HG03457 (cell line): Measurements from ENCODE around the gene NUDT21.

Source experiments
- ATAC-seq: cut with Tn5 transposase; IDR thresholded peaks from one replicate; pipeline ENCODE4 v1.9.1; 2021; ENCODE audit warnings: moderate number of reproducible peaks; ENCODE audit not compliant: unreplicated experiment

Gene NUDT21

DNA sequence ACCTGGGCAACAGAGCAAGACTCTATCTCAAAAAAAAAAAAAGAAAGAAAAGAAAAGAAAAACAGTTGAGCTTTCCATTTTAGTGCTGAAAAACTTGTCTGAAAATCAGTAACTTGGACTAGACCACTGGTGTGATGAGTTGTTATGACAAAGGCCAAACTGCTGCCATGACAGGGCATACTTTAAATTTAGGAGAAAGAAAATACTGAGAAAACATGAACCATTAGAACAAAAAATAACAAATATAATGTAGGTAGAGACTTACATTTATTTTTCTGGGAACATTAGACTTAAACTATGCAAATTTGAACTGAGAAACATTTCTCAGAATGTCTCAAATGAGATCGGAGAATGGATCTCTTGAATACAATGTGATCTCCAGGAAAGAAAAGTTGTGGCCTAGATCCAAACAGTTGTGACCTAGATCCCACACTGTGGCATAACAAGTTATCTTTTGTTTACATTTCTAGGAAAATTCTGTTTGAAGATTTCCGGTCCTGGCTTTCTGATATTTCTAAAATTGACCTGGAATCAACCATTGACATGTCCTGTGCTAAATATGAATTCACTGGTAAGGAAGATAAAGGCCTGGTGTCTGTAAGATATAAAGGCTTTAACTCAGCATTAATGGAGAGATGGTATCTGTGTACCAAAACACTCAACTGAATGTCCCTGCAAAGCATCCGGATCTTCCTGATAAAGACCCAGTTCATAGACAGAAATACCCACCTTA, 11.1 kb upstream of the NUDT21 start:
- no peak for ATAC-seq

DNA sequence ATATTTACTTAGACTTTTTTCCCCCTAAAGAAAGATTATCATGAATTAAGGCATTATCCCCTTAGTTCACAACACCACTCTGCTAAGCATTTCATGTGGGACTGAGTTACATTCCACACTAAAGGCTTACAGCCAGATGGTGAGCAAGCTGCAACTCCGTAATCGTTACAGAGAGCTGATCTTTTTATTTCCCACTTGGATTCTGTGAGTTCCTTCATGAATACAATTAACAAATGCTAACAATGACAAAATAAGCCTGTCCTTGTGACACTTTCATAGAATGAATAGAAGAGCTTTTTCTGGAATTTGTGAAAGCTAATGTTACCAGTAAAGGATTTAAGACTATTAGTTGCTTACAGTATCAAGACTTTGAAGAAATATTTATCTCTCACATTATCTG, 9.0 kb upstream of the NUDT21 start:
- no peak for ATAC-seq

DNA sequence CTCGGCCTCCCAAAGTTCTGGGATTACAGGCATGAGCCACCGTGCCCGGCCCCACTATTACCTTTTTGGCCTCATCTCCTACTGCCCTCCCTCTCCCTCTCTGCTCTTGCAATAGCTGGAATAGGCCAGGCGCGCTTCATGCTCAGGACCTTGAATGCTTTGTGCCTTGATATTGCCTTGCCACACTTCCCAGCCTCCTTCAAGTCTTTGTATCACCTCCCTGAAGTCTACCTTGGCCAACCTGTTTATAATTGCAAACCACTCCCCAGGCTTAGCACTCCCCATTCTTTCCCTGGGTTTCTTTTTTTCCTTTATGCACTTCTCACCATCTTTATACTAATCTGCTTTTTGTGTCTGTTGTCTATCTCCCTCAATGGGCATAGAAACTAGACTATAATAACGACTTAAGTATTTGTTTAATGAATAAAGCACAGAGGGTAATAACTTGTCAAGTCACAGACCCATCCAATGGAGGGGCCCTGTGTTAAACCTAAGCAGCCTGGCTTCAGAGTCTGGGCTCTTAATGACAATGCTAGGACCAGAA, 6.9 kb upstream of the NUDT21 start:
- ATAC-seq: no peak

DNA sequence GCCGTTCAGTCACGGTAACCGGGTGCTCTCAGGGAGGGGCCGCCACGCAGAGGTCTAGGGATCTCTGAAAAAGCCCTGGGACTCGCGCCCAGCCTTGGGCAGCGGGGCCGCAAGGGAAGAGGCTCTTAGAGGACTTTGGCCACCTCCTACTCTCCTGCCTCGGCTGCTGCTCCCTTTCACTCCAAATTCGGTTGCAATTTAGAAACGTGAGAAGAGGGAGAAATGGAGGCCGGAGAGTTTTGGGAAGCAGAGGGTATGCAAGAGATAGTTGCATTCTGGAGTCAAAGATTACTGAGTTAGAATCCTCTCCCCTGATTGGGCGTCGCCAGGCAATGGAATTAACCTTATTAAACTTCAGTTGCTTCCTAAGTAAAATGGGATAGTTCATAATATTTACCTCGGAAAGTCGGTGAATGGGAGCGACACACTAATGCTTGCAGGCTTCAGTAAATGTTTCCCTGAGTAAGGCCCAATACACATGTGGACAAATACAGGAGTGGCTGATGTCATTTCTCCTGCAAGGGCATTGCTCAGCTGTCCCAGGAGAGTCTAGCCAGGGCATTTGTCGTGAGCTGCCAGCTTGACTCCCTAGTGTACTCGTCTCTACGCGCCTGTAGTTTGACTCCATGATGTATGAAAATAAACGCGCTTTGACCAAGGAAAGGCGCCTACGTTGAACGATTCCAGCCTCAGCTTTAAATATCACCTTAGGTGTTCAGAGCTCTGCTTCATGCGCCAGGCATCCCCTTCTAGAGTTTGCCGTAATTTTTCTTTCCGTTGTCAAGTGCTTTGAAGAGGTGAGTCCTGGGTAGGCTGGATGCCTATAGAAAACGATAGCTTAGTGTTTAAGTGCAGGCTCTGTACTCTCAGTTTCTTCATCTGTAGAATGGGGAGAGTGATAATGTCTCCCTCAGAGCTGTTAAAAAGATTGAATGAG, 889 bp upstream of the NUDT21 start:
- peak; percentile 29 for ATAC-seq

DNA sequence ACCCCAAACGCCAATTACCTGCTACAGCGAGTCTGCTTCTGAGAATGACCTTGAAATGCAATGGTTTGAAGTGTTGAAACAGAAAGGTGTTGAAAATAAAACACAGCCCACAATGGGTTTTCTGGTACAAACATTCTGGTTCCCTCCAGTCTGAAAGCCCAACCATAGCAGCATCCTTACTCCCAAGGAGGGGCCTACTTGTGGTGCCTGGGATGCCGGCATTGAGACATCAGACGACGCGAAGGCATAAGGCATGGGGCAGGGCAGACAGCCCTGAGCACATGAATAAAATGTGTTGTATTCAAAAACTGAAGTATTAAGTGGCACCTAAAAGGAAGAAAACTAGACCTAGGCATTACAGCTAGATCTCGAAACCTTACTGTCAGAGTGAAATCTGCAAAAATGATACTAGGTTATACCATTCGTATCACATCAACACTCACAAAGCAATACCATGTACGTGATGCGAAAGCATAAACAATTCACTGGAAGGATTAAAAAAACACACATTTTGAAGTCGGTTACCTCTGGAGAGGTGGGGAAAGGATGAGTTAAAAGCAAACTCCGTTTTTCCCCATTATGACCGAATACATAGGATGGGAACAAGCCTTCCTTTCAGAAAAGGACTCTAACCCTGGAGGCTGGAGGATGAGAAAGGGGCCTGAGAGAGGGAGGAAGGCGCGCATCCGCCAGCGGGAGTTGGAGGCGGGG, 702 bp downstream of the NUDT21 start:
- ATAC-seq: no peak

DNA sequence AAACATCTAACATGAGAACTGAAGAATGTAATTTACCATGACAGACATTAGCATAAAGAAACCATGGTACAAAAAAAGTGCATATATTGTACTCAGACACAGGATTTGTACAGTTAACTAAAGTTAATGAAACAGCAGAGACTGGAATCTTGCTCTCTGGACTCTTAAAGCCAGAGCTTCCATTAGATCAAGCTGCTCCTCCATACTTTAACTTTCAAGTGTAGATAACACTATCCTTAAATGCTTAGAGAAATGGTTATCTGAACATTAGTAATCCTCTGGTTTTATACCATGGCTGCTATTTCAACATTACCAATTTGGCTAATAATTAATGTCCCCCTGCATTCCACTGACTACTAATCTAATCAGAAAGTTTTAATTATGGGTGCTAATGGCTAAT, 3.1 kb downstream of the NUDT21 start:
- no peak for ATAC-seq

DNA sequence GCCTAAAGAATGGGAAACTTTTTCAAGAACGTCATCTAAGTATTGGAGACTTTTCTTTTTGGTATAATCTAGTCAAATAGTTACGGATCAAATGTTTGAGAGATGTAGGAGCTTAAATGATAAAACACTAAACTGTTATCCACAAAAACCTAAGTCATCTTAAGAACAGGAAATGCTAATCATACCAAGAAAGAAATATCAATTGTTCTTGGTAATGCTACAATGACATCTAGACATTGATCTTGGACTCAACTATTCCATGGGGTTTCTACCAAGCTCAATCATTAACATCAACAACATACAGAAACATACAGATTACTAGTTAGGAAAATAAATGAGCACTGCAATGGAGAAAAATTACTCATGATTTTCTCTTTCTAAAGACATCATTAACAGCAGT, 3.8 kb downstream of the NUDT21 start:
- no peak for ATAC-seq

DNA sequence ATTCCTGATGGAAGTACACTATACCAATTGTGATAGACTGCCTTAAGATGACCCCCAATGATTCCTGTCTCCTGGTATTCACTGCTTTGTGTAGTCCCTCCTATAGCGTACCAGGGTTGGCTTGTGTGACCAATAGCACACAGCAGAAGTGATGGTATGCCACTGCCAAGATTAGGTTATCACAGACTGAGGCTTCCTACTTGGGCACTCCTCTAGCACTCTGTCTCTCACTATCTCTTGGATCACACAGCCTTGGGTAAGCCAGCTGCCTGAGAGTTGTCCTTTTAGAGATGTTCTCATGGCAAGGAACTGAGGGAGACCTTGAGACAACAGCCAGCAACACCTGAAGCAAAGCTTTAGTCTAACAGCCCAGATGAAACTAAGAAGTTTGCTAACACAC, 13.1 kb downstream of the NUDT21 start:
- ATAC-seq: no peak

DNA sequence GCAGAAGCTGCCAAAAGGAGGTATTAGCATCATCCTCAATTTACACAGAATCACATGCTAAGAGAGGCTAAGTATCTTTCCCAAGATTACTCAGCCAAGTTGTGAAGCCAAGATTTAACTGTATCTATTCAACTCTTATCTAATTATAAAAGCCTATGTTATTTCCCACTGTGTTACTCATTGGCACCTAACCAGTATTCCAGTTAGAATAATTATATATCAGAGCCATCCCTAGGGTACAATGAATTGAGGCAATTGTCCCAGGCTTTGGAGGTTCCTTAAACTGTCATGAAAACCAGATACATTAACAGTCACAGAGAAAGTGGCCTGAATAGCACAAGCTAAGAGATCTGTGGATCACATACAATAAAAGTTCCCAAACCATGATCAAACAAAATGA, 14.9 kb downstream of the NUDT21 start:
- no peak for ATAC-seq

DNA sequence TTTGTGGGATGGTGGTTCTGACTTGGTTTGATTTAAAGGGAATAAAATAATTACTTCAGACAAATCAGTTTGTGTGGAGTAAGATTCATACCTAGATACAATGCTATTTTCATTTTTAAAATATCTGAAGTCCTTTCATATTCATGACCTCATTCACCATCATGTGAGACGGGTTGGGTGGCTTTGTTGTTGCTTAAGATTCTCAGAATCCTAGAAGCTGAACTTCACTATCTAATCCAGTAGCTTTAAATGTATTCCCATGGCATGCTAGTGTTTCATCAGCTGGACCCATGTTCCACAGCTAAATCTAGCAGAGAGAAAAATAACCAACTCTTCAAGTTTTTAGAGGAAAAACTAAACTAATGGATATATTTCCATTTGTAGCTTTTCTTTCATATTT, 23.0 kb downstream of the NUDT21 start:
- ATAC-seq: no peak

DNA sequence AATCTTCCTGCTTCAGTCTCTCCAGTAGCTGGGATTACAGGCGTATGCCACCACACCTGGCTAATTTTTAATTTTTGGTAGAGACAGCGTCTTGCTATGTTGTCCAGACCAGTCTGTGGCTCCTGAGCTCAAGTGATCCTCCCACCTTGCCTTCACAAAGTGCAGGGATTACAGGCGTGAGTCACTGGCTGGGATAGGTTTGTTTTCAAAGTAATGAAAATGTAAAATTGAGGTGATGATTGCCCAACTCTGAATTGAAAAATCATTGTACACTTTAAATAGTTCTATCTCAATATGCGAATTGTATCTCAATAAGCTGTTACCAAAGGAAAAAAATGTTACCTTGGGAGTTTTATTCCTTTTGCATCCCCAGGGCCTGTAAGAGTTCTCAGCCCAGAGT, 24.5 kb downstream of the NUDT21 start:
- ATAC-seq: no peak

DNA sequence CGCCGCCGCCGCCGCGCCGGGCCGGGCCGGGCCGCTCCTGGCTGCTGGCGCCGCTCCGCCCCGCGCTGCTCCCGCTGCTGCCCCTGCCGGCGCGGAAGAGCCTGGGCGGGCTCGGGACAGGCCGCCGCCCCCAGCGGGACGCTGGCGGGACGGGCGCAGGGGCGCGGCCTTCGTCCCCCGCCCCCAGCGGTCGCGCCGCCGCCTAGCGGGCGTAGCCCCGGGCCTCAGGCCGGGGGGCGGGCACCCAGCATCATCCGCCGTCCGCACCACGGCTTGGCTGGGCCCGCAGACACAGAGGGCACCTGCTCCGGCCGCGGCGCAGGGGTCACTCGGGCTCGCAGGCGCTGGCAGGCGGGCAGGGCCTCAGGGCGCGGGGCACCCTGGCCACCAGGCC, 25.7 kb downstream of the NUDT21 start, which contains the start of gene AMFR:
TSS of gene AMFR (minus strand) at position 107 of the 394 bp plus-strand sequence. CDS start 218 bp downstream, outside the sequence.
- ATAC-seq: peak; percentile 56

DNA sequence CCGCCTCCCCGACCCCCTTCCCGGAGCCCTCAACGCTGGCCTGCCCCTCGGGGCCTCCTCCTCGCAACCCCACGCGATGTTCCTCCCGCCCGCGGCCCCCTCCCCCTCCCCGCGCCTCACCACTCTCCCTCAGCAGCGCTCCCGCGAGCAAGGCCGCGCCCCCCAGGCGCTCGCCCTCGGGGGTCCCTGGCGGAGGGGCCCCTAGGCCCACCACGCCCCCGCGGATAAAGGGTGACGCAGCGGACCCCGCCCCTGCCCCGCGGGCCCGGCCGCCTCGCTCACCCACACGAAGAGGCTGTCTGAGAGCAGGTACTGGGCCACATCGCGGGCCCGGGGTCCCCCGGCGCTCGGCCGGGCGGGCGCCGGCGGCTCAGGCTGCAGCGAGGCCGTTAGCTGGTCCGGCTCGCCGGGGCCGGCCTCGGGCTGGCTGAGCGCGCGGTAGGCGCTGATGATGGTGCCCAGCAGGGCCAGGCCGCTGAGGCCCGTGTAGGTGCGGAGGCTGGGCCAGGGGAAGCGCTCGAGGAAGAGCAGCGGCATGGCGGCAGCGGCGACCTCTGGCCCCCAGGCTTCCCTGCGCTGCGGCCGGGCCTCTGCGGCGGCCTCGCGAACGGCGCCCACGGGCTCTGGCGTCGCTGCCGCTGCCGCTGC, 26.2 kb downstream of the NUDT21 start:
- peak; percentile 25 for ATAC-seq

DNA sequence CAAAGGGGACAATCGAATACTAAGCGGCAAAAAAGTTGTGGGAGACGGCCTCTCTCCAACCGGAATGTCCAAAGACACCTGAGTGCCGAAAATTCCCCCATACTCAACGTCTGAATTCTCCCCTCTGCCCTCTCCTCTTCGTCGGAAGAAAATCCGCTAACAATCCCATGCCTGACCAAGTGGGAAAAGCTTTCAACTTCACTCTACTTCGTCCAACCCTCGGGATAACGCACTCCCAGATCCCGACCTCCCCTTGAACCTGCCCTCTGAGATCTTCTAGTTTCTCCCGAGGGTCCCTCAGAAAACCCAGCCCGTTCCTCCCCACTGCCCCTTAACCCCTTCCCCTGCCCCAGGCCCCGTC, 26.7 kb downstream of the NUDT21 start:
- ATAC-seq: no peak

DNA sequence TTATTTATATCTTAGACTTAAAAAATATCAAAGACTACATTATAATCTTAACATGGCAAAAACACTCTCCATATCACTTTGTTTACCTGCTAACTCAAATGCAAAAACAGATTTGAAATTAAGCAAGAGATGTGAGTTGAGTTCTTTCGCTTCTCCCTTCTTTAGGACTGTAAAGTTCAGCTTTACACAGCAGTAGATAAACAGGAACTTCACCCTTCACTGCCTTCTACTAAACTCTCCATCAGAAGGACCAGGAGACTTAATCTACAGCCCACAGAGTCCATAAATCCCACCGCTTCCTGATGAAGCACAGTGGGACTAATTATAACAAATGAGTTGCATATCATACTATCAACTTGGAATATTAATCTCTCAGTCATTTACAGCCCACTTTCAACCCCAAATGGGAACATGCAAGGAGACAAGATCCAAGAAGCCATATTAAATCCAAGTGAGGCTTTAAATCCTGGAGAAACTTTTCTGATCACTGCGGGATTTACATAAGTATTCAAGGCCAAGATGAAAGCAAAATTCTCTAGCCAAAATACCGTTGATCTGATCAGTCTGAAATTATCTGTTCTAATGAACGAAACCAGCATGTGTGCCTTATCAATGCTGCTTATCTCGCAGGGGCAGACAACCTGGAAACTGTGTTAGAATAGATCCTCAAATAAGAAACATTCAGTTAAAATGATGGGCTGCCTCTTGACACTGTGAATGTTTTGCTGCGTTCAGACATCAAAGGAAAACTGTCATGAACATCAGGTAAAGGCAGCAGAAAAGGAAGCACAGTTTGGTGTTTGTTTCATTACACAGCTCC, 27.3 kb downstream of the NUDT21 start:
- no peak for ATAC-seq

DNA sequence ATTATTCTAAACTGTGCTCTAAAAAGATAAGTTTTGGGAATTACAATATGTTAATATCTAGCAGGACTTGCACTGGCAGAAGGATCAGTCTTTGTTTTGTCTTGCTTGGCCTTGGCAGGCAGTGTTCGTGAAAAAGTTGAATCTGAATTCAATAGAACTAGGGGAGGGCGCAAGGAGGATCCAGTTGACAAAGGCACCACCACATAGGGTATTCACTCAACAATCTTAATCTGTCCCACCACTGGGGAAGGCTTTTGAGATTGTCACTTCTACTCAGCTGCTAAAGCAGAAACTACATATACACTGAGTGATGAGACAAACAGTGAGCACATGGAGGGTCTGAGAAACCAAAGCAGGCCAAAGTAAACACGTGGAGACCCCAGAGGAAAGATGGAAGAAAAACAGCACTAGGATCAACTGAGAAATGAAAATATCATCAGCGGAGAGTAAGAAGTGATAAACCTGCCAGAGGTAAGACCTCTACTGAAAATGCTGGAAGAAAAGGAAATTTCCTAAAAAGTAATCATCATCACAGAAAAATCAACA, 28.2 kb downstream of the NUDT21 start:
- no peak for ATAC-seq

DNA sequence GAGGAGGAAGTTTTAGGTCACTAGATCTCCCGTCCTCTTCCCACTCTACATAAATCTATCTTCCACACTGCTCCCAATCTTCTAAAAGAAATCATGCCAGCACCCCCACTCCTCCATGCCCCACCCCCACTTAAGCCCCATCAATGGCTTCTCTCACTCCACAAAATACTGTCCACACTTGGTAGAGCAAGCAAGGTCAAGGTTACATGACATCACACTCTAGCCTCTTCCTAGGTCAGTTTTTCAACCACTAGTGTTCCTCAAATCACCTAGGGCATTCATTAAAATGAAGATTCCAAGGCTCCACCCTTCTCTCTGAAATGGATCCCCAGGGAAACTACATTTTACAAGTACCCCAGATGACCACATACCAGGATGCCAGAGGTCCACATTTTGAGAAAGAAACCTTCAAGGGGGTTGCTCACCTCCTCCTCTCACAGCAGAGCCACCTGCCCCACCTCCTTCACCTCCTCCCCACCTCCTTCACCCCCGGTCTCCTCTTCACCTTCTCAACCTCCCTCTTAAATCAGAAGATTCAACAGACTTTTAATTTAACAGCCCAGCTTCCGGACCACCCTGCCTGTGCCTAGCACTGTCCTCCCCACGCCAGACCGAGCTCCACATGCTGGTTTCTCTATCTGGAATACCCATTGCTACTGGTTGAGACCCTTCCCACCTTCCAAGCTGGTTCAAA, 29.0 kb downstream of the NUDT21 start:
- ATAC-seq: no peak

DNA sequence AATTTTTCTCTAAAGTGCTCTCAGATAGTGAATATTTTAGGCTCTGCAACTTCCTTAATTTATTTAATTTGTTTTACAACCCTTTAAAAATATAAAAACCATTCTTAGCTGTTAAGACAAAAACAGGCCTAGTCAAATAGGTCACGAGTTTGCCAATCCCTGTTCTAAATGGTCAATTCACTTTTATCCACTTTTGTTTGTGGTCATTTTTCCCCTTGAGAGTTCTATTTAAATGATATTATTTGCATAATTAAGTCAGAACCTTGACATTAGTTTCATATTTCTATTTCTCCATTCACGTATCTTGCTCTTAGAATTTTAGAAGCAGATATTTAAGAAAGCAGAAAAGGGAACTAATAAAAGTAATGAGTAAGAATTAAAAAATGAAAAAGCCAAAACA, 29.8 kb downstream of the NUDT21 start:
- ATAC-seq: no peak

DNA sequence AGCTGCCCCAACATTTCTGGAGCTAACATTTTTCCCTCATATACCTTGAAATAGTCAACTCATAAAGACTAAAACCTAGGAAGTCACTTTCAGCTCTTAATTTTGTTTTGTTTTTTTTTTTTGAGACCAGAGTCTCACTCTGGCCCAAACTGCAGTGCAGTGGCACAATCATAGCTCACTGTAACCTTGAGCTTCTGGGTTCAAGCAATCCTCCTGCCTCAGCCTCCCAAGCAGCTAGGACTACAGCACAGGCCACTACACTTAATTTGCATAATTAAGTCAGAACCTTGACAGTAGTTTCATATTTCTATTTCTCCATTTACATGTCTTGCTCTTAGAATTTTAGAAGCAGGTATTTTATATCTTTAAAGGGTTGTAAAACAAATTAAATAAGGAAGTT, 30.5 kb downstream of the NUDT21 start:
- ATAC-seq: no peak
